Activated CD4-positive, alpha-beta T cell treated with anti-CD3 and anti-CD28 coated beads, Interleukin-2, amount 50 U/mL, for 16 hours (primary cell): ENCODE results near the gene ITGA8.

Source experiments
- DNase-seq: peaks from one replicate; pipeline ENCODE4 v3.0.0-alpha.2; 2020

The ITGA8 gene

DNA sequence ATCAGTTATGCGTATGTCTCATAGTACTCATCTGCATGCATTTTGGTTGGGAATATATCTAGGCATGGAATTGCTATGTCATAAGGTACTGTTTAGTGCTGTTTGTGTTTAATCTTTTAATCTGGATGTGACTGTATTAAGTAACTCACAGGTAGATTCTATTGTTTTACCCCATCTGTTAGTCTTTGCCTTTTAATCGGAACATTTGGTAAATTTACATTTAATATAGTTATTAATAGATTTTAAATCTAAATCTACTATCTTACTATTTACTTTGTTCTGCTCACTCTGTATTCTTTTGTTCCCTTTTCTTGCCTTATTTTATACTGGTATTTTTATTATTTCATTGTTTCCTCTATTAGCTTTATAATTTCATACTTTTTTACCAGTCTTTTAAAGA is 10.6 kb upstream of the ITGA8 start:
- no peak for DNase-seq

DNA sequence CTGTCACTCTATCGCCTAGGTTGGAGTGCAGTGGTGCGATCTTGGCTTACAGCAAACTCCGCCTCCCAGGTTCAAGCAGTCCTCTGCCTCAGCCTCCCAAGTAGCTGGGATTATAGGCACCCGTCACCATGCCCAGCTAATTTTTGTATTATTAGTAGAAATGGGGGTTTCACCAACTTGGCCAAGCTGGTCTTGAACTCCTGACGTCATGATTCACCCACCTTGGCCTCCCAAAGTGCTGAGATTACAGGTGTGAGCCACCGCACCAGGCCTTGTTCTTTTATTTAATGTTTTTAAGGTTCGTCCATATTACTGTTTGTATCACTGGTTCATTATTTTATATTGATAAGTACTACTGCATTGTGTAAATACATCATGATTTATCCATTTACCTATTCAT is 10.2 kb upstream of the ITGA8 start:
- no peak for DNase-seq

DNA sequence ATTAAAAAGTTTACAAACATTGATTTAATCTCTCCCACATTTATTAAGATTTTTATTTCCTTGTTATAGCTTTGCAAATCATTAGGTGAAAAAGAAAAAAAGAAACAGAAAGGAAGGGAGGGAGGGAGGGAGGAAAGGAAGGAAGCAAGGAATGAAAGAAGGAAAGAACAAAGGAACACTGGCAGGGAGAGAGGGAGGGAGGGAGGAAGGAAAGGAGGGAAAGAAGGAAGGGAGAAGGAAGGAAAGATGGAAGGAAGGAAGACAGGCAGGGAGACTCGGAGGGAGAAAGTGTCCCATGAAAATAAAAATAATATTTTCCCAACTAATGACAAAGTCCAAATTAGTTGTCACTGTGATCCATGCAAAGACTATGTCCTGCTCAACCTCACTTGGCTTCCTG is 6.3 kb upstream of the ITGA8 start:
- DNase-seq: no peak

DNA sequence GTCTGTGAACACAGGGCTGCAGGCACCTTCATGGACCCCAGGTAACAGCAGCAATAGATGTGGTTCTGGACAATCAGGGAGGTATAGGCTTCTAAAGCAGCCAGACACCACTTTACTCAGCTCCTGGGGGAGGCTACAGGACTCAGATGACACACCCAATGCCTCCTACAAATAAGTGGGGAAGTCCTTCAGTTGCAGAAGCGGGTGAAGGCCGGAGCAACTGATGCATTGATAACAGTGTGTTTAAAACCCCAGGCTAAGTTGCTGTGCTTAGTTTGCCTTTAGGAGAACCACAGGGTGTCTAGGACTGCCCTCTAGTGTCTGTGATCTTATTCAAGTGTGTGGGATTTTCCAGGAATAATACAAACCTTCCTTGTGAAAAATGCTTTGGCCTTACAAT is 5.9 kb upstream of the ITGA8 start:
- peak; percentile 4 for DNase-seq

DNA sequence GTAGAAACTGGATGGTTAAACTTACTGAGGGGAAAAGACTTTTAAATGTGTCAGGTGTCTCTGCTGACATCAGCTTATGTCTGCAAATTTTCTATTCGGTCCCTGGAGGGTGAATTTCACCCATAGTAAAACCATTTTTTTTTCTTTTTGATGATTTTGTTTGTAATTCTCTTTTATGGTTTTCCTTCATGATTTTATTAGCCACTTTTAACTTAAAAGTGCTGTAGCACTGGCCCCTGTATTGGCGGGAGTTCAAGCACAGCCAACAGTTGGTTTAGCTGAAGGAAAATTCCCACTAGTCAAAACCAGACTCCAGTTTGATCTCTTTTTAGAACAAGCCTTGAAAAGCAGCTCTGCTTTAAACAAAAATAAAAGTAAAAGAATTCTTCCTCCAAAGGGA is 5.0 kb upstream of the ITGA8 start:
- DNase-seq: no peak

DNA sequence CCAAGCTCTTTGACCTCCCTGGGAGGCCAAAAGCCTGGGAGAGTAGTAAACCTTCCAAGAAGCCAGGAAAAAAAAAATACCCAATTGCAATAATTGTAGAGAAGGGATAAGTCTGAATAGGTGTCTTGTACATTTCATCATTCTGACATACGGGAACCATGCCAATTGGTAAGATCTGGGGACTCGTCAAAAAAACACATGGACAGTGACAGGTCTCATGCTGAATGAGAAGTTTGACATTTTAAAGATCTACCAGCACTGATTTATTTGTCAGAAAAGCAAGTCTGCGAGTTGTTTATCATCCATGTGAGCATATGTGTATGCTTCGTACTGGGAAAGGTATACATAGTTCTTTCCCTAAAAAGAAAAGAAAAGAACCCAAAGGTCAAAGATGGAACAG is 4.1 kb upstream of the ITGA8 start:
- no peak for DNase-seq

DNA sequence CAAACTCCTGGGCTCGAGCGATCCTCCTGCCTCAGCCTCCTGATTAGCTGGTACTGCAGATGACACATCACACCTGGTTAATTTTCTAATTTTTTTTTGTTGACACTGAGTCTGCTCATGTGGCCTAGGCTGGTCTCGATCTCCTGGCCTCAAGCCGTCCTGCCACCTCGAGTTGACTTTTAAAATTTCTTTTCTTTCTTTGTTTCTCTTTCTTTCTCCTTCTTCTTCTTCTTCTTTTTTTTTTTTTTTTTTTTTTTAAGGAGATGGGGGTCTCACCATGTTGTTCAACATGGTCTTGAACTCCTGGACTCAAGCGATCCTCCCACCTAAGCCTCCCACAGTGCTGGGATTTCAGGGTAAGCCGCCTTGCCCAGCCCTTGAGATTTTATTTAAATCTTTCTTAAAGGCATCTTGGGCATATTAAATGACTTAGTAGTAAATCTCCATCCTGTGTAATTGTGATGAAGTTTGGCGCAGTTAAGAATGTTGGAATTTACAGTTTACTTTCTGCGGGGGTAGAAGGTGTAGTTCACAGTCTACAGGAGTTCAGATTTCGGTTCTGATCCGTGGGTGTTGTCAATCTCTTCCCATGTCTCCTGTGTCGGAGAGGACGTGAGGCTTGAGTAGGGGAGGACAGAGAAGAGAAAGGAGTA is 1.0 kb upstream of the ITGA8 start:
- DNase-seq: no peak

DNA sequence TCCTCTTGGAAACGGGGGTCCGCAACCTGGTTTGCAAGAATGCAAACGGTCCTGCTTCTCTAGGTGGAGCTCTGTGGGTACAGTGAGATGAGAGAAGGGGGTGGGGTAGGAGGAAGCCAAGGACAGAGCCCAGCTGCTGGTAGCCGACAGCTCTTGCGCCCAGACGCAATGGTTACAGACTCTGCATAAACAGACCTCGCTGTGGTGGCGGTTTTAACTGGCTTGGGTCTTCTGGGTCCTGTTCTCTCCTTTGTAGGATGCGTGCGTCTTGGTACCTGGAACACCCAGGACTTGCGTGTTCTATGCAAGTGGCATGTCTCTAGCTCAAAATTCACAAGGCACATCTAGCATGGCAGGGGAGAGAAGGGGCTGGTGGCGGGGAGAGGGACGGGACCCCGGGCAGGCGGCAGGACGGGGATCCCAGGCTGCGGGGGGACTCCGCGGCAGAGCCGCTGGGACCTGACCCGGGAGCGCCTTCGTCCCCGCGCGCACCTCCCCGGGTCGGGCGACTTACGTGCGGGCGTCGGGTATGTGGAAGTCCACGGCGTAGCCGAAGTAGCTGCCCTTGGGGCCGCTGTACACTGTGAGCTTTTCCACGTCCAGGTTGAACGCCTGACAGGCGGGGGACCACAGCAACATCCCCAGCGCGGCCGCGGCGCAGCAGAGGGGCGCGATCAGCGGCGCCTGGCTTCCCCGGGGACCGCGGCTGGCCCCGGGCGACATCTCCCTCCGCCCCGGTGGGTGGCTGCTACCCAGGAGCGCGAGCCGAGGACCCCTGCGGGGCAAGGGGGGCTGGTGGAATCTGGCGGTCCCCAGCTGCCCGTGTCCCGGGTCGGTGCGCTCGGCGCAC is 448 bp downstream of the ITGA8 start:
- no peak for DNase-seq

DNA sequence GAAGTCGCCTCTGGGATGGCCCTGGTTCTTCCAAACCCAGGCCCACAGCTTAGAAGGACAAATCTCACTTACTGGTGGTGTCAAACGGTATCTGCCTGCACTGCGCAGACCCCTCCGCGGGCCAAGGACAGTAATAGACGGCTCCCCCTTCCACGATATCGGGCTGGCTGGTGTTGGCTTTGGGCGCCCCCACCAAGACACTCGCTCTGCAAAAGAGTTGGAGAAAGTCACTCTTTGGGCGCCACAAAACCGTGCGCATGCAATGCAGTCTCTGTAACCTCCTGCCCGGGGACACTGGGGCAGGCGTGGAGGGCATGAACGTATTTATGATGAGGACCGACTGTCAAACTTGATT is 1.1 kb downstream of the ITGA8 start:
- DNase-seq: no peak

DNA sequence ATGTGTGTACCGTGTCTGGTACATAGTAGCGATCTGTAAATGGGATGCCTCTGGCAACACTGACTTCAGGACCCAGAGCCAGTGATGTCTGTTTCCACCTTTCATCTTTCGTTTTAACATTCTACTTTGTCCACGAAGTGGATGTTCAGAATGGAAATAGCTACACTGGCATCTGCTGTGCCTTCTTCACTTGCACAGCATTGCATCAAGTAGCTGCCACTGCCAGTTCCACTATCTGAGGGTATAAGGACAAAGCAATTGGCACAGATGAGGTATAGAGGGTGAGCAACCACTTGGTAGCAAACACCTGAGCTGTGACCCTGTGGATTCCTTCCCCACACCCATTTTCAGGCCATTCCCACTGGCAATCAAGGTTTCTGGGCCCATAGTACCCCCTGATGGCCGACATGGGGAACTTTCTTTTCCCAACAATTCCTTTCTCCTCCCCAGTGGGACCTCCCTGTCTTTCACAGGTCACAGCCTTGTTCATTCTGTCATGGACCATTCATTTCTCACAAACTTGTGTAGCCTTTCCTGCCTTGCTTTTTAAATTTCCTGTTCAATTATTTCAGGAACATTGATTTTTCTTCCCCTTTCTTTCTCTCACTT is 4.0 kb downstream of the ITGA8 start:
- no peak for DNase-seq

DNA sequence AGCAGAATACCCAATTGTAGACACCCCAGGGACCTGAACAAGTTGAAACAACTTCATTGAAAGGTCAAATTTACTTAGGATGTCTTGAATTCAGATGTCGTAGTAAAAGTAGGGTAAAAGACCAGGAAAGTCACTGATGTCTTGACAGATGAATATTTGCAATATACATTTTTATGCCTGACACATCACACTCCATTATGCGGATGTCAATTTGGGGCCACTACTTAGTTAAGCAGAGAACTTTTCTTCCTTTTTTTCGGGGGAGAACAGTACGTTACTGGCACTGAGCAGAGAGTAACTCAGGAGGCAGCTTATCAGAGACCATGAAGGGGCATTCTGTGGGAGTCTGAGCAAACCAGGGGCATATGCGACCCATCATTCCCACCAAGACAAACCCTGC is 4.9 kb downstream of the ITGA8 start:
- DNase-seq: no peak

DNA sequence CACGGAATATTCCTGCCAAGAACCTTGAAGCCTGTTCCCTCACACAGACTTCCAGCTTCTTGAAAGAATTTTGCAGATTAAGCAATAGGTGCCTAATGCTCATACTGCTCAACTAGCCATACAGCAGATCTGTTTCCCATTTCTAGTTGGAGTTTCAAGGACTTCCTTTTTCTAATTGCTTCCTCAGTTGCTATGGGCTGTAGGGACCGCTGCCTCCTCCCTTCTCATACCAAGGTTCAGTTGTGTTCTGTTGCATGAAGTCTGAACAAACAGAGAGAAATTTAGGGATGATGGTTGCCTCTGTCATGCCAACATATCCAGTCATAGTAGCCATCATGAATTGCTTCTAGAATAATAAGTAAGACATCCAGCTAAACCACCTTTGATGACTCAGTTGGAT is 6.8 kb downstream of the ITGA8 start:
- DNase-seq: no peak

DNA sequence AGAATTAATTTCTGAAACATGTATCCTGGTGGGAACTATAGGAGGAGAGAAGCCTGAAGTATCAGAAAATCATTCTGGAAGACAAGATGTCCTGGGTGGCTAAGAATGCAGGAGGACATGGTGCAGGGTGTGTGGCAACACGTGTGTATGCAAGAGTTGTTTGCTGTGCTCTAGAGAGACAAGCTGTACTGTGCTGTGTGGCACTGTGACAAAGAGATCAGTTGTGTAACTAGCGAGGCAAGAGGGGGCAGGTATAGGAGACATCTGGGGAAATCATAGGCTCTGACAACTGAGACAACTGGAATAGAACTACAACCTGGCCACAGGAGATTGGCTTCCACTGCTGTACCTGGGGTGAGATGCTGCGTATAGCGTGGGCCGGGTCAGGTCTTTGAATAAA is 9.3 kb downstream of the ITGA8 start:
- no peak for DNase-seq

DNA sequence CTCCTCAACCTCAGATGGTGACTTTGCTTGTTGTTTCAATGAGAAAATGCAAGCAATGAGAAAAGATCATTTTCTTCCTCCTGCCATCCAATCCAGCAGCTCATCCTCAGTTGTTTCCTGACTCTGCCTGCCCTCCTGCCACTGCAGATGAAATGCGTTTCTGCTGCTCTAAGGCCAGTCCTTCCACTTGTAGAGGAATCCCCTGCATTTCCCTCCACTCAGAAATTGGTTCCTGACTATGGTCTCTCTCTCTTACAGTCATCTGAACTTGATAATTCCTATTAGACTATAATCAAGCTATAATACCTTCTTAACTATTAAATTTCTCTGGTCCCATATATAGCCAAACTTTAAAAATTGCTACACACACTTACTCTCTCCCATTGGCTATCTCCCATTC is 14.4 kb downstream of the ITGA8 start:
- DNase-seq: no peak

DNA sequence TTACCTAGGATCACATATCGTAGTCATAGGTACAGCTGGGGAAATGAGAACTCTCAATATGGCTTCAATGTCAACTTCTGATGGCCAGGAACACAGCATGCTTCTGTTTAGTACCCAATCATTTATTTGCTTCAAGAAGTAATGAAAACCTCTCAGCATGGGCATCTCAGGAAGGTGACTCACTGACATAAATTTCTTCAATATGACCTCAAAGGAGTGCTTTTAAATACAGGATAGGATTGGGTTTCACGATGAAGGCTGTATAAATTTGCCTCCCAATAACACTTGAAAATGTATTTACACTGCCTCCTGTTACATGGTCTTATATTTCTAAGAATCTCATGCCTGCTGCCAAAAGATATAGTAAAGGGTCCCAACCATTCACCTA is 15.1 kb downstream of the ITGA8 start:
- DNase-seq: no peak

DNA sequence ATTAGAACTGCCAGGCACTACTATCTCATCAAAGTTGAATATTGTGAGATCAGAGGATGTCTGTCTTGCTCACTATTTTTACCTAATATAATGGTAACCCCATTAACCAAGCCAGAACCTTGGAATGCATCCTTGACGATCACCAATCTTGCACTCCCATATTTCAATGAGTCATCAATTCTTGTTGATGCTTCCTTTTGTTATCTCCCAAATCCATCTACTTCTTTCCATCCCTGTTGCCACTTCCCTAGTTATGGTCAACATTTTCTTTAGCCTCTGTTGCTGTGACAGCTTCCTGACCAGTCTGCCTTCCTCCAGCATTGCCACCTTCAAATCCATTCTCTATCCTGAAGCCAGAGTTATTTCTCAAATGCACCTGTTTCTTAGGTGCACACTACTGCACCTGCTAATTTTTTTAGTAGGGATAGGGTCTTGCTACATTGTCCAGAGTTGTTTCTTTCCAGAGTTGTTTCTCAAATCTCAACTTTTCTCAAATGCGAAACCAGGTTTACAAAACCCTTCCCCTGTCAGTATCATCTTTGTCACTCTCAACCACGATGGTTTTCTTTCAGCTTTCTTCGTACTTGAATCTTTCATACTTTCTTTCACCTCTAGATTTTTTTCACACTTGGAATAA is 15.7 kb downstream of the ITGA8 start:
- no peak for DNase-seq

DNA sequence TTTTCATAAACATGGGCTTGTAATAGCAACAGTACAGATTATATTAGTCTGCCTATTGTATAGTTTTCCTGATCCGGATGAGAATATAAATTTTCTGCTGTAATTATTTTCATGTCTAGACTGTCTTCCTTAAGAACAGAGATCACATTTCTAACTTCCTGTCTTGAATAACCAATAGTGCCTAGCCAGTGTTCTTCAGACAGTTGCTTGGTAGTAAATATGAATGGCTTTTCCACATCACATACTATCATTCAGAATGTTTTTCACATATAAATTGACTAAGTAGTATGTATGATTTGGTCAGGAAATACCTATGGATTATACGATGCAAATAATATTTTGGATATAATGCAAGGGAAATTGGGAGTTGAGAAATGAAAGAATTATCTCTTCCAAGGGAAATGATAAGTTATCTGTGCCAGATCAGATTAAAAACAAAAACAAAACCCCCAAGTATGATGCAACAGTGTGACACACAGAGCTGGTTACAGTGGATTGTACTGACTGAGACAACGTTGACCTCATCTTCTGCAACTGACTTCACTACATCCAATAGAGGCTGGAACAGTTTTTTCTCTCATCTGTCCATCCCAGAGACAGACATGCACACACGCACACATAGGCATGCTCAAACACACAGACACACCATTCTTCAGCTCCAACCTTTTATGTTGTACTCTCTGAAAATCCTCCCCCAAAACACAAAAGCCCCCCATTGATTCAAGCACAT is 16.4 kb downstream of the ITGA8 start:
- no peak for DNase-seq

DNA sequence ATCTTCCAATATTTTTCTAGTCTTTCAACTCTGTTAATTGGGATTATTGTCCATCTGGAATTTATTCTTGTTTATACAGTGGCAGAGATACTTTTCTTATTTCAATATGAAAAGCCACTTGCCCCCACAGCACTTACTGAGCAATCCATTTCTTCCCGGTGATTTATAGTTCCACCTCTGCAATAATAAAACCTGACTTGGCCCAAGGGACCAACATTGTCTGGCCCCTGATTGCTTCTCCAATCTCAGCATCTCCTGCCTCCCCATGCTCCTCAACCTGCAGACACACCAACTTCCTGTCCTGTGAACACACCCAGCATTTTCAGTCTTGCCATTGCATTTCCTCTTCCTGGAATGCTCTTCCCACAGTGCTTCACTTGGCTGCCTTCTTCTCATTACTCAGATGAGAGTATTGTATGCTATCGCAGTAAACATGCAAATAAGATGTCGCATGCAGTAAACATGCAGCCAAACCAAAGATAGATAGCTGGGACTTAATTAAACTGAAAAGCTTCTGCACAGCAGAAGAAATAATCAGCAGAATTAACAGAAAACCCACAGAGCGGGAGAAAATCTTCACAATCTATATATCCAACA is 19.5 kb downstream of the ITGA8 start:
- no peak for DNase-seq

DNA sequence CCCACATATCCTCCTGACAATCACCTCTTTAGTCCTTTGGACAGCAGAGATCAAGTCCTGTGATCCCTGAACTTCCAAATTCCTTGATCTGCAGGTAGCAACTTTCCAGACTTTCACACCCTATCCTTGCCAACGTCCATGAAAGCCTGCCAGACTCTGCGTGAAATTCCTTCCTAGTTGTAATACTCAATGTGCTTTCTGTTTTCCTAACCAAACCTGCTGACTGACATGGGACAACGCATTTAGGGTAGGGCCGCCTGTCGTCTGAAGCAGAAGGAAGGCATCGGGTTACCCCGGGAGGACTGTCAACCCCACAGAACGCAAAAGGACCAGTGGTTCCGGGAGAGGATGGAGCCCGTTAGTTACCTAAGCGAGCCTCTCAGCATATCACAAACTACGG is 23.9 kb downstream of the ITGA8 start:
- DNase-seq: no peak

DNA sequence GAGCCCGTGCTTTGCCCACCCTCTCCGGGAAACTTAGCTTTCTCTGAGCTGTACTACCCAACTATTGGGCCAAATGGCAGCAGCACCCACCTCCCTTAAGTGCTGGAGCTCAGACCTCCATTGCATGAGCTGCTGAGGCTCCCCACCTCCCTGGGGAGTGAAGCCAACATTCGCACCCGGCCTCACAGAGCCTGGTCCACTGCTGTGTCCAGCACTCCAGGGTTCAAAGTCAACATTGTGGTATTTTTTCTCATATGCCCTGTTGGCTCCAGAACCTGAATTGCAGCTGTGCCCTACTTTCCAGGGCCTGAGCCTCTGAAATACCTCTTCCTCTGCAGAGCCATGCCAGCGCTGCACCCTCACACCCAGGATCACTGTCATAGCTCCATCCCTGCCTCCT is 29.7 kb downstream of the ITGA8 start:
- no peak for DNase-seq

DNA sequence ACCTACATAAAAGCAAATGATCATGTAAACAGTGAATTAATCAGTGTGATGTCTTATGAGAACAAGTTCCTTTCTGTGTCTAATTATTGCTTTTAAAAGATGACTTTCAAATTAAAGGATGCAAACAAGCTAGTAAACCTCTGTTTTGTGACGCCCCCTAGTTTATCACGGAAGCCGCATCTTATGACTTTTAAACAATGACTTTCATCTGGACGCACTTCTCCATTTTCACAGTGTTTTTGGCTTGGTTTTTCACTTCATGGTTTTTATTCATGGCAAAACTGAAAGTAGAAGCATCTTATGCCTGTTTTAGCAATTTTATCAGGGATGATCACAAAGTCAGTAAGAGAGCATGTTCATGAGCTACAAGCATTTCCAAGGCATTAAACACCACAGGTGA is 35.0 kb downstream of the ITGA8 start:
- no peak for DNase-seq

DNA sequence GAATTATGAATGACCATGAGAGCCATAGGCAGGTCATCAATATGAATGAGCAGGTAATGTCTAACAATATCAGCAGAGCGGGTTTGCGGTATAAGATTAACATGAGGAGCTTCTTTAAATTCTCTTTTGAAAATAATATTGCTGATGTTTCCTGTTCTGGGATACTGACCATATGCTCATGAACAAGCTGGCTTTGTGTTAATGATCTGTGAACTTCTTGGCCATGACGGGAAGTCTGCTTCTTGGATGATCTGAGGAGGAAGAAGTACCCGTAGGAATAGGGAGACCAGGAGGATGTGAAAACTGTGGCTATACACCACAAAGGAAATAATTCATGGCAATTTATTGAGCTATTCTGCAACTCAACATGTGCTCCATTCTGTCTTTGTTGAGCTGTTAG is 38.6 kb downstream of the ITGA8 start:
- DNase-seq: no peak

DNA sequence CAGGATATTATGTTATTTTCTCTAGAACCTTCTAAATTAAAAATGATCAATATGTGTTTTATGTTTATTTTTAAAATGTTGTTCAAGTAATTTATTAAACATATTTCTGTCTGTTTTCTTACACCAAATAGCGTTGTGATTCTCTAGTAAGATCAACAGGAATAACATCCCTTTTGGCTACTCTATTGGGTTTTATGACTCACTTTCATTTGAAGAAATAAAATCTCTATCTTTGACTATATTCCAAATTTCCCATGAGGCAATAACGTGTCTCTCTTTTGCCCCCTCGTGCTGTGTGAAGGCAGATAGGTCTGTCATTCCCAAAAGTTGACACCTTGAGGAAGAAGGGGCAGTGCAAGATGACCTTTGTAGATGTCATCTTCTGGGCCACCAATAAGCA is 40.9 kb downstream of the ITGA8 start:
- no peak for DNase-seq
